Sciatic nerve (tissue), 2 donors: ENCODE measurements around the gene SKAP2. TPM values are rescaled to one million over a fixed set of nuclear protein-coding genes. Genes with fewer than 3 reads are reported as not detected.

Experiments used
- ATAC-seq: fragments of 200-7000 bp; cut with Tn5 transposase; one replicate; pipeline ENCODE4 v1.9.1; 2020; ENCODE audit warnings: mild to moderate bottlenecking, moderate library complexity
- DNase-seq: peaks from one replicate; pipeline ENCODE4 v3.0.0-alpha.2; 2020; ENCODE audit warnings: low spot score
- intact Hi-C: fragments of 100-400 bp; cut with DNase I; formaldehyde crosslinking; loops from one replicate; pipeline ENCODE4 v1.14.2; 2022
- total RNA-seq: library from RNA; stranded (reverse); fragmentation: NEBNext Ultra II Directional; extraction: Animal tissue kit (Norgen Biotek cat#: 25700); gene quantifications from one replicate; pipeline ENCODE4 v1.2.1, GENCODE V29; 2021
- donor health status: DM: no; HTN: no; CAD: no.
- donor health status: DM: no; HTN: no; CAD: no.

SKAP2 gene
- total RNA-seq, 1 donor from 2014 or later: 53.3 TPM

GRCh38 chr7:26653430-26654399, 210.7 kb downstream of the SKAP2 start:
- no peak for DNase-seq
- intact Hi-C loops: no loop called here
- ATAC-seq: no peak

DNA sequence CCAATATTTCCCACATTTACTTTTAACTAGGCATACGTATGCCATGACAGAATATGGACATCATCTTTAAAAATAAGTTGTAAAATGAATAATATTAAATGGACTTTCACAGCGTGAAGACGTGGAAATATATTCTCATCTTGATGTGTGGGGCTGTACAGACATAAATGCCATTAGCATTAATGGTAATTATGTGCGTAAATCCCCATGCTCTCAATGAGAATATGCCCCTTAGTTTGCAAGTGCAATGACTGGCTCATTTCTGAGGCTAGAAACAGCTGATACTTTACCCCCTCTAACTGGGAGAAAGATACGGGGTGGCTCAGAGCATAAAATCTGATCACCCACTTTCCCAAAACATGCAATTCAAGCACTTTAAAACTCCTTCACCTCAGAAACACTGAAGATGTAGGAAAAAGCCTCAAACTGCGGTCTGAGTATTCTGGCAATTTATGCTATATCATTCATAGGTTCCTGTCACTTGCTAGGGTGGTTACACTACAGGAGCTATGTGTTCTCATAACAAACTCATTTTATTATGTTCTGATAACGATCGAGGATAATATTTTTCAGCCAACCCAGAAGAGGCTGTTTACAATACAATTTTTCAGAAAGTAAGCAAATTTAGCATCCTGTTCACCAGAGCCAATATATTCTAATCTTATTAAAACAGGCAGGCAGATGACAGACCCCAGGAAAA, 211.8 kb downstream of the SKAP2 start:
- intact Hi-C loops: no loop called here
- ATAC-seq (no peak), DNase-seq (no peak)

DNA sequence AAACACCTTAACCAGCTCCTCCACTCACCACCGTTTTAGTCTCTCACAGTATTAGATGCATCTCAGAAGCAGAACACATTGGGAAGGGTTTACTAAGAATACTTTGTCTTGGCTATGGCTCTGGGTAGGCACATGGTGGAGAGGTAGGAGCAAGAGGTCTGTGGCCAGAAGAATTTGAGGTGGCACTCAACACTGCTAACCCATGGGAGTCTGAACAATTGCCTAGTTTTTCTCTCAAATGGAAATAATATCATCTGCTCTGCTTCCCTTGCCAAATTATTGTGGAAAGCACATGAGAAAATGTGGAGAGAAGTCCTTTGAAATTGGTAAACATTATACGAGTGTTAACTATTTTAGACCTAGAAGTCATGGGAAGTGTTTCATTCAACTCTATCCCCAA, 214.3 kb downstream of the SKAP2 start:
- intact Hi-C loops: no loop called here

DNA sequence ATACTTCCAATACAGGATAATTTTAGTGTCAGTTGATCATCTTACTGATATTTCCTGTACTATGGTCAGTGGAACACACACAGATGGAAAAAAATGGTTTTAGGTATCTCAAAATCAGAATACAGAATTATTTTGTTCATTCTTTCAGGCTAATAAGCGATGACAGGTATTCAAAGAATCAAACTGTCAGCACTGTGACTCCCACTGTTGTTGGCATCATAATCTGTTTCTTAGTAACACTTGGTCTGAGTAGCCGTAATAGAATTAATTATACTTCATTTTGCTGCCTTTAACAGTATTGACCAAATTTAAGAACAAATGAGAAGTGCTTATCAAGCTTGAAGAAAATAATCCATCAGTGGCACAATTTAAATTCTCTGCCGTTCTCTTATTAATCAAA, 215.0 kb downstream of the SKAP2 start:
- ATAC-seq: no peak
- intact Hi-C loops: no loop called here

More for the DNA sequence above, 214.3 kb downstream of the SKAP2 start:
- ATAC-seq: no peak
- no peak for DNase-seq

GRCh38 chr7:26648554-26648953, 215.8 kb downstream of the SKAP2 start:
- DNase-seq (no peak), ATAC-seq (no peak)
- intact Hi-C loops: no loop called here

More for the DNA sequence above, 215.0 kb downstream of the SKAP2 start:
- DNase-seq: no peak

DNA sequence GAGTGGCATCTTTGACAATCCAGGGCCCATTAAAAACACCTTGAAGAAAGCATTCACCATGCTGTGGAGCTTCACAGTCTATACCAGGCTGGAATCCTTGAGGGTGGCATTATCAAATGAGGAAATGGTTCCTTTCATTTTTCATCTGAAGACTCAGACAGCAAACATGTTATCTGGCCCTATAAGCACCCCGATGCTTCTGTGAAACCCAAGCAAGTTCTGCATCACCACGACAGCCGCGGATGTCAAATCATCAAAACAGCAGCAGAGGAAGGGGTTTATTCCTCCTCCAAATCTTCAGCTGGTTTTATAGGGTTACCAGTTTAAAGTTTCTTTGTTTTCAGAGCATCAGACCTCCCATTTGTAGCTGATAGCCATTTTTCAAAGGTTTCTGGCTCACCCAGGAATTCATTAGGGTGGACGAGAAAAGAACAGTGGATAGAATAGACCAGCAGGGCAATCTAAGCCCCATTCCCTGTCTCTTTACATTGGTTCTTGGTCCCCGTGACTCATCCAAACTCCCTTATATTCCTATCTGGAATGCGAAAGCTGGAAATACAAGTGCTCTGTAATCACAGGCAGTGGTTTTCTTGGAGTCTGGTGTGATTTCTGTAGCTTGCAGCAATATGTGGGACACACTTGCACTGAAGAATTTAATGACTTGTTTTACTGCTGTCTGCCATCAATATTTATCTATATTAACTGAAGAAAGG, 217.9 kb downstream of the SKAP2 start:
- DNase-seq (no peak), ATAC-seq (no peak)
- intact Hi-C loops: no loop called here

DNA sequence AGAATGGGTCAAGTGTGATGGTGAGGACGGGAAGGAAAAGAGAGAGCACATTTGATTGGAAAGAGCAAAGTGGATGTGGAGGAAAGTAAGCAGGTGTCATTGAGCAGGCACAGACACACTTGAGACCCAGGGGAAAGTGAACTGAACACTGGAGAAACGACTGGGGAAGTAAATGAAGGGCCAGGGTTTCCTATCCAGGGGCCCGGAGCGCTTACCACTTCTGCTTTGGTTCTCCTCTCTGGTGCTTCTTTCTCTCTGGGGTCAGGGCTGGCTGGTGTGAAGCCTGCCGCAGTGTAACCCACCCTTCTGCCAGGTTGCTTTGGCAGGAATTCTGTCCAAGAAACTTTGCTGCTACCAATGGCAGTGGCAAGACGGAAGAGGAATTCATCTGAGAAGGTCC, 219.3 kb downstream of the SKAP2 start:
- ATAC-seq (no peak), DNase-seq (no peak)
- intact Hi-C loops: no loop called here

DNA sequence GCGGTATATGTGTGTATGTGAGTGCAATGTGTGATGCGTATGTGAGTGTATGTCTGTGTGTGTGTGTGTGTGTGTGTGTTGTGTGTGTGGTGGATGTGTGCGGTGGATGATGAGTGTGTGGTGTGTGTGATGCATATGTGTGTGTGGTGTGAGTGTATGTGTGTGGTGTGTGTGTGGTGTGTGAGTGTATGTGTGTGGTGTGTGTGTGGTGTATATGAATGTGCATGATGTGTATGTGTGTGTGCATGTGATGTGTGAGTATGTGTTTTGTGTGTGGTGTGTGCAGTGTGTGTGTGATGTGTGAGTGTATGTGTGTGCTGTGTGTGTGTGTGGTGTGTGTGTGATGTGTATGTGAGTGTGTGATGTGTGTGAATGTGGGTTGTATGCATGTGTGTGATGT, 222.0 kb downstream of the SKAP2 start:
- no peak for DNase-seq
- intact Hi-C loops: no loop called here
- ATAC-seq: no peak

DNA sequence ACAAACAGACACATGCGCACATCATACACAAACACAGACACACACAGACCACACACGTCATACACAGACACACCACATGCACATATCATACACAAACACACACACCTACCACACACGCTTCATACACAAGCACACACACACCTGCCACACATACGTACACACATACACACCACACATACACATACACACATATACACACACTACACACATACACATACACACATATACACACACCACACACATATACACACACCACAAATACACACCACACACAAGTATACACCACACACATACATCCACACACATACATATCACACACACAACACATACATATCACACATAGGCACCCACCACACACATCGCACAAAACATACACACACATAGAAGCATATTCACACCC, 224.7 kb downstream of the SKAP2 start:
- intact Hi-C loops: no loop called here

DNA sequence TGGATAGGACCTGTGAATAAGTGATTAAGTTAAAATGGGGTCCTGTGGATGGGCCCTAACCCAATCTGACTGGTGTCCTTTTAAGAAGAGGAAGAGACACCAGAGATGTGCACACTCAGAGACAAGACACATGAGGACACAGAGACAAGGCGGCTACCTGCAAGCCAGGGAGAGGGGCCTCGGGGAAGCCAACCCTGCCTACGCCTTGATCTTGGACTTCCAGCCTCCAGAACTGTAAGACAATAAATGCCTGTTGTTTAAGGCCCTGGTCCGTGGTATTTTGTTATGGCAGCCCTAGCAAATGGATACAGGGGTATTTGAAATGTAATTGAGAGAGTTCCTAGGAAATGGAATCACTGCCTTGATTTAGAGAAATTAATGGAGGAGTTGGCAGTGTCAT, 225.3 kb downstream of the SKAP2 start:
- intact Hi-C loops: no loop called here
- DNase-seq (no peak), ATAC-seq (no peak)

More for the DNA sequence above, 224.7 kb downstream of the SKAP2 start:
- DNase-seq (no peak), ATAC-seq (no peak)

GRCh38 chr7:26638140-26638539, 226.2 kb downstream of the SKAP2 start:
- intact Hi-C loops: no loop called here
- ATAC-seq: no peak

GRCh38 chr7:26637610-26638009, 226.8 kb downstream of the SKAP2 start:
- DNase-seq (no peak), ATAC-seq (no peak)
- intact Hi-C loops: no loop called here

More at GRCh38 chr7:26638140-26638539, 226.2 kb downstream of the SKAP2 start:
- no peak for DNase-seq

DNA sequence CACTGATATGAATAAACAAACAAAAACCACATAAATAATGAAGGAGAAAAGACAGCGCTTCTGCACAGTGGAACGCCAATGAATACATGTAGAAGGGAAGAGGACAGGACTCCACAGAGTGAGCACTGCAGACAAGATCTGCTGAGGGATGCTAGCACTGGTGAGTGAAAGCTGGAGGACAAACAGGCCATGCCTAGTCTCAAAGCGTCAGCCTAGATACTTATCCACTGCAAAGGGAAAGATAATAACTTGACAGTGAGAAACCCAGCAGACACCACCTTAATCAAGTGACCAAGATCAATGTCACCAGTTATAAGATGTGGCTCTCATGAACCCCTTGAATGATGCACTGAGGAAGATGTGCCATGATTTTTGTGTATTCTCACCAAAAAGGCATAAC, 227.6 kb downstream of the SKAP2 start:
- DNase-seq (no peak), ATAC-seq (no peak)
- intact Hi-C loops: no loop called here

GRCh38 chr7:26633557-26633956, 230.8 kb downstream of the SKAP2 start:
- no peak for DNase-seq
- intact Hi-C loops: no loop called here
- ATAC-seq: no peak

- ATAC-seq: no peak
- no peak for DNase-seq
- intact Hi-C loops: no loop called here
Observed at GRCh38 chr7:26631601-26632000, 232.8 kb downstream of the SKAP2 start.

DNA sequence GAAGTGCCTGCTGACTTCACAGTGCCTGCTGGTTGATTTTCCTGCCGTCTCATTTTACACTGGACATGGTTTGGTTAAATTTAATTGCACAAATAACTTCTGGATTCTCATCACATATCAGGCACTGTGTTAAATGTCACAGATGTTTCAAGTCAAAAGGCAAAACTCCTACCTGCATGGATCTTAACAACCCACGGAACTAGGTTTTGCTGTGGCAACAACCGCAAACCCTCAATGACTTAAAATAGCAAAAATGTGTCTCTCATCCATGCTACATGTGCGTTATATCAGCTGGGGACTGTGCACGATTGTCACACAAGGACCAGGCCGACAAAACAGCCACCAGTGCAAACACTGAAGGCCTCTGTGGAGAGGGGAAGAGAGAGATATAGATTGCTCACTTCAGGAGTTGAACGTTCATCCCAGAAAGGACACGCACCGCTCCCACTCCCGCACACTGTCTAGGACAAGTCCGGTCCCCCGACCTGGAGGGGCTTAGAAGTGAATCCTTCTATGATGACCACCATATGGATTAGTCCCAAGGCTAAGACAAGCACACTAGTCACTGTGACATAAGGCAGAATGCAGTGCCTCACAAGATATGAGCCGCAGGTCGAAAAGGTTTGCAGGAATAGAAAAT, 233.3 kb downstream of the SKAP2 start:
- ATAC-seq (no peak), DNase-seq (no peak)
- intact Hi-C loops: no loop called here

DNA sequence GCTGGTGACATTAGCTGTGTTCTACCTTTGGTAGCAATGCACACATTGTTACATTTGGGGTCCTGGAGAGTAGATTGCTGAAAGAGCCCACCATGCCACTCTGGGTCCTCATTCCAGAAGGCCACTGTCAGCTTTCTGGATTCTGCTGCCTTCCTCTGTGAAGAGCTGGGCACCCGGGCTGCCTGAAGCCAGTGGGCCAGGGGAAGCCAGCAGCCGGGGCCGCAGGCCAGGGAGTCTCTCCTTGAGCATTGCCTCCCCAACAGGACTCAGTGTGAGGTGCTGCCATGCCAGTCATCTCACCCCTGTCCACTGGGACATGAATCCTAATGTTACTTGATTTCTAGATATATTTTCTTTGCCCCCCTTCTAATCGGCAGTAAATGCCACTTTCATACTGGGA, 234.0 kb downstream of the SKAP2 start:
- DNase-seq (no peak), ATAC-seq (no peak)
- intact Hi-C loops: no loop called here

- ATAC-seq: no peak
- DNase-seq: no peak
- intact Hi-C loops: no loop called here
Observed at GRCh38 chr7:26629696-26630095, 234.7 kb downstream of the SKAP2 start.

DNA sequence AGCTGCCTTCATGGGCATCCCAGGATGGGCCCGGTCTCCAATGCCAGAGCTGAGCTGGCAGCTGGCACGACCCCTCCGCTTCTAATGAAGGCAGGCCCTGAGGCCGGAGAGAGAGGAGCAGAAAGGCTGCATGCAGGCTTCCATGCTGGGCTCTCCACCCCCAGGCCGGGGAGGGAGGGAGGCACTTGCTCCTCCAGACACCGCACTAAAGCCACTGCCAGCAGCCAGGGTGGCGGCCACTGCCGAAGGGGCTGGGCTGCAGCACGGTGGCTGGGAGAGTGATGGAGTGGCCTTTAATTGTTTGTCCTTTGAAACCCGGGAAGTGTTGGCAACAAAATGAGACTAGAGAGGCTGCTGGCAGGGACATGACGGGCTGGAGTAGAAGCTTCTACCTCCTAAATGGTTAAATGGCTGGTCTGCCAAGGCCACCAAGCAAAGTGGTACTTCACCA, 236.5 kb downstream of the SKAP2 start:
- DNase-seq (no peak), ATAC-seq (no peak)
- intact Hi-C loops: no loop called here
